GM18508 (cell line): ENCODE data around the gene FAM217A.
"Not testable (repeated sequence)": the region's sequence is repeated elsewhere in the genome, so short reads cannot be mapped to it uniquely, and the experiment has no call there.

Experiments used
- ATAC-seq: cut with Tn5 transposase; IDR thresholded peaks from one replicate; pipeline ENCODE4 v1.9.1; 2021; ENCODE audit warnings: moderate number of reproducible peaks; ENCODE audit not compliant: insufficient read depth, unreplicated experiment

FAM217A gene

GRCh38 chr6:4078691-4079471 is at the start of gene FAM217A:
Gene FAM217A, minus strand, starts transcription at chr6:4079137. Its CDS starts 1,723 bp downstream, at chr6:4077414.
- ATAC-seq: no peak

- no peak for ATAC-seq
These were observed 49.1 kb upstream of the FAM217A start for GRCh38 chr6:4128072-4128471.

GRCh38 chr6:4125933-4126864 is 47.3 kb upstream of the FAM217A start:
- no peak for ATAC-seq

- ATAC-seq: no peak
These were observed 46.6 kb upstream of the FAM217A start for GRCh38 chr6:4125500-4125899.

- ATAC-seq: no peak
These were observed 45.4 kb upstream of the FAM217A start for GRCh38 chr6:4124351-4124750.

- ATAC-seq: no peak
These were observed 36.8 kb upstream of the FAM217A start for GRCh38 chr6:4115741-4116140.

- ATAC-seq: no peak
These were observed 35.2 kb upstream of the FAM217A start for GRCh38 chr6:4114123-4114522.

GRCh38 chr6:4113649-4114048 is 34.7 kb upstream of the FAM217A start:
- no peak for ATAC-seq

- no peak for ATAC-seq
These were observed 33.4 kb upstream of the FAM217A start for GRCh38 chr6:4112366-4112765.

- not testable (repeated sequence) for ATAC-seq
These were observed 30.5 kb upstream of the FAM217A start for GRCh38 chr6:4109363-4109815.

- no peak for ATAC-seq
These were observed 29.7 kb upstream of the FAM217A start for GRCh38 chr6:4108561-4109093.

GRCh38 chr6:4107873-4108272 is 28.9 kb upstream of the FAM217A start:
- no peak for ATAC-seq

- no peak for ATAC-seq
These were observed 27.1 kb upstream of the FAM217A start for GRCh38 chr6:4105980-4106536.

GRCh38 chr6:4103929-4104328 is 25.0 kb upstream of the FAM217A start:
- ATAC-seq: no peak

- ATAC-seq: no peak
These were observed 23.8 kb upstream of the FAM217A start for GRCh38 chr6:4102687-4103244.

GRCh38 chr6:4101298-4101697 is 22.4 kb upstream of the FAM217A start:
- ATAC-seq: no peak

- no peak for ATAC-seq
These were observed 21.7 kb upstream of the FAM217A start for GRCh38 chr6:4100655-4101054.

- no peak for ATAC-seq
These were observed 14.4 kb upstream of the FAM217A start for GRCh38 chr6:4093288-4093687.

- no peak for ATAC-seq
These were observed 13.0 kb upstream of the FAM217A start for GRCh38 chr6:4091941-4092340.

- ATAC-seq: not testable (repeated sequence)
These were observed 11.1 kb upstream of the FAM217A start for GRCh38 chr6:4090043-4090442.
